K562 (cell line): ENCODE results near the gene XBP1. TPM values are rescaled to one million over a fixed set of nuclear protein-coding genes. Genes with fewer than 3 reads are reported as not detected.
A peak's percentile ranks its signal among the peaks of the same experiment; 100 is the strongest.

Experiments
- CEBPB ChIP-seq: fragments of 450-650 bp; IDR thresholded peaks from 2 replicates; pipeline ENCODE4 v1.6.1; 2016; ENCODE audit warnings: missing genetic modification characterization, missing compliant biosample characterization
- E2F8 ChIP-seq: fragments of 450-650 bp; IDR thresholded peaks from 2 replicates; pipeline ENCODE4 v1.7.1; 2018; ENCODE audit warnings: mild to moderate bottlenecking, low read depth; ENCODE audit not compliant: partially characterized antibody
- NBN ChIP-seq: fragments of 450-650 bp; IDR thresholded peaks from 2 replicates; pipeline ENCODE4 v1.6.1; 2016; ENCODE audit warnings: low read depth, mild to moderate bottlenecking
- PYGO2 ChIP-seq: fragments of 450-650 bp; IDR thresholded peaks from 2 replicates; pipeline ENCODE4 v1.6.1; 2016; ENCODE audit warnings: mild to moderate bottlenecking, missing genetic modification characterization, moderate library complexity, missing compliant biosample characterization
- SMC3 ChIP-seq: conservative IDR thresholded peaks from 2 replicates; pipeline ENCODE4 v1.6.1; 2011; ENCODE audit warnings: low read depth, low read length, improper control_type of control experiment; ENCODE audit not compliant: insufficient read depth
- SRSF7 ChIP-seq: fragments of 200-400 bp; formaldehyde crosslinking; optimal IDR thresholded peaks from 2 replicates; pipeline ENCODE3; 2017; ENCODE audit warnings: mild to moderate bottlenecking, low read depth, low read length
- STAG1 ChIP-seq: sonication (generic); formaldehyde crosslinking; IDR thresholded peaks from 2 replicates; pipeline ENCODE4 v1.5.0; 2020; ENCODE audit warnings: missing genetic modification reagents, borderline replicate concordance
- WHSC1 ChIP-seq: IDR thresholded peaks from one replicate; pipeline ENCODE4 v1.6.1; 2012; ENCODE audit warnings: low read length, control low read depth, inconsistent platforms
- ZBTB7A ChIP-seq: IDR thresholded peaks from 2 replicates; pipeline ENCODE4 v1.6.1; 2011; ENCODE audit warnings: low read depth, mild to moderate bottlenecking, low read length, moderate library complexity, borderline replicate concordance; ENCODE audit not compliant: control insufficient read depth
- ZSCAN32 ChIP-seq: fragments of 450-650 bp; formaldehyde crosslinking; IDR thresholded peaks from 2 replicates; pipeline ENCODE4 v1.4.0; 2020; ENCODE audit warnings: mild to moderate bottlenecking, moderate library complexity
- polyA plus RNA-seq, 8 experiments: library from polyadenylated mRNA; depleted of rRNA in 4 of 8; stranded (reverse) in 5 of 8; unstranded in 3 of 8; fragments of >200 nt; fragmentation: Nextera tagmentation in 2 of 8; fragmentation: Illumina TruSeq in 1 of 8; extraction: Ambion mirVana in 2 of 8; extraction: Trizol in 1 of 8; gene quantifications; 2 replicates each; pipeline versions ENCODE4 v1.2.1 to v1.2.3, GENCODE V29; 2011 to 2014; ENCODE audit warnings: inconsistent platforms in 1 of 8, missing spikeins in 1 of 8
- total RNA-seq, 7 experiments: library from RNA; depleted of rRNA in 6 of 7; stranded (reverse); fragments of >200 nt in 6 of 7; fragmentation: Illumina TruSeq in 2 of 7; extraction: Trizol in 2 of 7; gene quantifications; 2 replicates each; pipeline versions ENCODE4 v1.2.1 to v1.2.3, GENCODE V29; 2011 to 2021; ENCODE audit warnings: low replicate concordance in 1 of 7
- TF ChIP-seq, protein P1 (sequence below): fragments of 250-450 bp; sonication (Bioruptor Pico); IDR thresholded peaks from 2 replicates; pipeline ENCODE4 v1.4.0; 2020
- TF ChIP-seq, protein P2 (sequence below): sonication (generic); formaldehyde crosslinking; IDR thresholded peaks from 2 replicates; pipeline ENCODE4 v1.8.0; 2023; ENCODE audit warnings: mild to moderate bottlenecking, missing genetic modification reagents
- TF ChIP-seq, protein P3 (sequence below), 2 experiments: IDR thresholded peaks in 1 of 2; conservative IDR thresholded peaks in 1 of 2; 2 replicates each; pipeline ENCODE4 v1.6.1; 2016; ENCODE audit warnings: low read depth in 2 of 2, mild to moderate bottlenecking in 1 of 2, missing compliant biosample characterization in 1 of 2, missing genetic modification characterization in 1 of 2, moderate library complexity in 1 of 2

The XBP1 gene
- total and polyA plus RNA-seq, 9 of the 15 experiments (the other 6 are each of a cell fraction or from before 2014, with no cell fraction given), result 25.0 to 218 (median 94.6) TPM

DNA sequence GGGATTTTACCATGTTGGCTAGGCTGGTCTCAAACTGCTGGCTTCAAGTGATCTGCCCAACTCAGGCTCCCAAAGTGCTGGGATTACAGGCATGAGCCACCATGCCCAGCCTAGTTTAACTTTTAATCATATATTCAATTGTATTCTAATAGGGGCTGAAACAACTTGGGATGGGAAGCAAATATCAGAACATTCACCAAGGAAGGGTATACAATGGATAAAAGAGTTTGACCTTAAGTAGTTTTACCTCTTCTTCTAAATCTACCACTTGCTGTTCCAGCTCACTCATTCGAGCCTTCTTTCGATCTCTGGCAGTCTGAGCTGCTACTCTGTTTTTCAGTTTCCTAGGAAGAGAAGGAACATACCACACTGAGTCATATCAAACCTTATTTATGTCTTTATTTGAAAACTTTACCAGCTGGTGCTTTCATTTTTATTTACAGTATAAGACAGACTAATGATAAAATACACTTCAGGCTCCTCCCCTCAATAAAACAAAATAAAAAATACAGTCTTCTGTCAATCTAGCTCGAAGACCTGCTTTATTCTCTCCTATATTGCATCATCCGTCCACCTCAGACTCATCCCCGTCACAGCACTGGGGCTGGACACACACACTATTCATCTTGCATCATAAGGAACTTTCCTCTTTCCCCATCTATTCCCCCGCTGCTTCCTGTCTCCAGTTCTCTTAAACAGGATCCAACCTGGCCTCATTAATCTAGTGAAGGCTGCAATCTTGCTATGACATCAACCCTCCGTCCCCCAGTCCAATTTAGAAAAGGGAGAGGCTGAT, 1.4 kb downstream of the XBP1 start (continued):
- TF ChIP-seq, protein P1, sequence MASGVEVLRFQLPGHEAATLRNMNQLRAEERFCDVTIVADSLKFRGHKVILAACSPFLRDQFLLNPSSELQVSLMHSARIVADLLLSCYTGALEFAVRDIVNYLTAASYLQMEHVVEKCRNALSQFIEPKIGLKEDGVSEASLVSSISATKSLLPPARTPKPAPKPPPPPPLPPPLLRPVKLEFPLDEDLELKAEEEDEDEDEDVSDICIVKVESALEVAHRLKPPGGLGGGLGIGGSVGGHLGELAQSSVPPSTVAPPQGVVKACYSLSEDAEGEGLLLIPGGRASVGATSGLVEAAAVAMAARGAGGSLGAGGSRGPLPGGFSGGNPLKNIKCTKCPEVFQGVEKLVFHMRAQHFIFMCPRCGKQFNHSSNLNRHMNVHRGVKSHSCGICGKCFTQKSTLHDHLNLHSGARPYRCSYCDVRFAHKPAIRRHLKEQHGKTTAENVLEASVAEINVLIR (CRISPR knock-in tag), result no peak
- TF ChIP-seq ZBTB7A (no peak), E2F8 (no peak), NBN (0 out of 2 replicates have a peak, but pooled peaks have one; percentile 55), CEBPB (tag) (peak; percentile 96), WHSC1 (no peak), PYGO2 (tag) (no peak), STAG1 (CRISPR knock-in tag) (no peak), ZSCAN32 (CRISPR knock-in tag) (peak; percentile 86), SMC3 (no peak), SRSF7 (no peak)
- TF ChIP-seq, protein P2, sequence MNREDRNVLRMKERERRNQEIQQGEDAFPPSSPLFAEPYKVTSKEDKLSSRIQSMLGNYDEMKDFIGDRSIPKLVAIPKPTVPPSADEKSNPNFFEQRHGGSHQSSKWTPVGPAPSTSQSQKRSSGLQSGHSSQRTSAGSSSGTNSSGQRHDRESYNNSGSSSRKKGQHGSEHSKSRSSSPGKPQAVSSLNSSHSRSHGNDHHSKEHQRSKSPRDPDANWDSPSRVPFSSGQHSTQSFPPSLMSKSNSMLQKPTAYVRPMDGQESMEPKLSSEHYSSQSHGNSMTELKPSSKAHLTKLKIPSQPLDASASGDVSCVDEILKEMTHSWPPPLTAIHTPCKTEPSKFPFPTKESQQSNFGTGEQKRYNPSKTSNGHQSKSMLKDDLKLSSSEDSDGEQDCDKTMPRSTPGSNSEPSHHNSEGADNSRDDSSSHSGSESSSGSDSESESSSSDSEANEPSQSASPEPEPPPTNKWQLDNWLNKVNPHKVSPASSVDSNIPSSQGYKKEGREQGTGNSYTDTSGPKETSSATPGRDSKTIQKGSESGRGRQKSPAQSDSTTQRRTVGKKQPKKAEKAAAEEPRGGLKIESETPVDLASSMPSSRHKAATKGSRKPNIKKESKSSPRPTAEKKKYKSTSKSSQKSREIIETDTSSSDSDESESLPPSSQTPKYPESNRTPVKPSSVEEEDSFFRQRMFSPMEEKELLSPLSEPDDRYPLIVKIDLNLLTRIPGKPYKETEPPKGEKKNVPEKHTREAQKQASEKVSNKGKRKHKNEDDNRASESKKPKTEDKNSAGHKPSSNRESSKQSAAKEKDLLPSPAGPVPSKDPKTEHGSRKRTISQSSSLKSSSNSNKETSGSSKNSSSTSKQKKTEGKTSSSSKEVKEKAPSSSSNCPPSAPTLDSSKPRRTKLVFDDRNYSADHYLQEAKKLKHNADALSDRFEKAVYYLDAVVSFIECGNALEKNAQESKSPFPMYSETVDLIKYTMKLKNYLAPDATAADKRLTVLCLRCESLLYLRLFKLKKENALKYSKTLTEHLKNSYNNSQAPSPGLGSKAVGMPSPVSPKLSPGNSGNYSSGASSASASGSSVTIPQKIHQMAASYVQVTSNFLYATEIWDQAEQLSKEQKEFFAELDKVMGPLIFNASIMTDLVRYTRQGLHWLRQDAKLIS (CRISPR knock-in tag), result 0 out of 2 replicates have a peak, but pooled peaks have one; percentile 35
- TF ChIP-seq, protein P3, sequence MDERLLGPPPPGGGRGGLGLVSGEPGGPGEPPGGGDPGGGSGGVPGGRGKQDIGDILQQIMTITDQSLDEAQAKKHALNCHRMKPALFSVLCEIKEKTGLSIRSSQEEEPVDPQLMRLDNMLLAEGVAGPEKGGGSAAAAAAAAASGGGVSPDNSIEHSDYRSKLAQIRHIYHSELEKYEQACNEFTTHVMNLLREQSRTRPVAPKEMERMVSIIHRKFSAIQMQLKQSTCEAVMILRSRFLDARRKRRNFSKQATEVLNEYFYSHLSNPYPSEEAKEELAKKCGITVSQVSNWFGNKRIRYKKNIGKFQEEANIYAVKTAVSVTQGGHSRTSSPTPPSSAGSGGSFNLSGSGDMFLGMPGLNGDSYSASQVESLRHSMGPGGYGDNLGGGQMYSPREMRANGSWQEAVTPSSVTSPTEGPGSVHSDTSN (CRISPR knock-in tag; IDR thresholded peaks at IDR 0.05; ENCODE audit: low read depth), result no peak
- TF ChIP-seq, protein P3 (tag; conservative IDR thresholded peaks at IDR 0.05; ENCODE audit: low read depth), result peak; percentile 53
